Cortex of kidney (tissue), 1 donor: ENCODE data around the gene ERCC6L.
A peak's percentile ranks its signal among the peaks of the same experiment; 100 is the strongest.

Source experiments
- DNase-seq: peaks from one replicate; lab custom pipeline; 2025; lab: John Stamatoyannopoulos, UW

The ERCC6L gene

DNA sequence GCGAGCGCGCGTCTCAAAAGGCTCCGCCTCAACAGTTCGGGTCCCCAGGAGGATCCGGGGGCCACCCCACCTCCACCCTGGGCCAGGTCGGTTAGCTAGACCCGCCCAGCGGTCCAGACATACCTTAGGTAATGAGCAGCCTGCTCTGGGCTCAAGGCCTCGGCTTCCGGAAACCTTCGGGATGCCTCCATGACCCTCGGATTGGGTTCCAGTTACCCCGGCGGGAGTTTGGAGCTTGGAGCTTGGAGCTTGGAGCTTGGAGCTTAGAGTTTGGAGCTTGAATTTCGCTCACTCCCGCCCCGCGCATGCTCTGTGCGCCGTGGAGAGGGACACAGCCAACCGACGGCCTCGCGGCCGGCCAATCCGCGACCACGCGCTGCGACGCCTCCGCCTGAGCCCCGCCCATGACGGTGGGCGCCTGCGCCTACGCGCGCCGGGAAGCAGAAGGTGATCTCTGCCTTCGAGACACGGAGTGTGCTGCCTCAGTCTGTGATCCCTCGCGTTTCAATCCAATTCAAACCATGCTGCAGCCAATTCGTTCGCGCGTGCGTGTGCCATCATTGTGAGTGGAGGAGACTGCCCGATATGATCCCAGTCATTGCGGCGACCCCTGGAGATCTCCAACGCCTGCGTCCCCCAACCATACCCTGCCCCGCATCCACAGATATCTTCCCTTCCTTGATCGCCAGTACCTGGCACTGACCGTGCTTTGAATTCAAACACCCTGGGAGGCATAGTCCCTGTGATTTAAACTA lies at the start of gene ERCC6L:
TSS of gene ERCC6L (minus strand) at position 307 of the 755 bp plus-strand sequence. CDS start at position 191, 116 bp downstream.
- DNase-seq = peak; percentile 9

GRCh38 chrX:72282302-72282701 lies 43.5 kb upstream of the ERCC6L start:
- DNase-seq = no peak

DNA sequence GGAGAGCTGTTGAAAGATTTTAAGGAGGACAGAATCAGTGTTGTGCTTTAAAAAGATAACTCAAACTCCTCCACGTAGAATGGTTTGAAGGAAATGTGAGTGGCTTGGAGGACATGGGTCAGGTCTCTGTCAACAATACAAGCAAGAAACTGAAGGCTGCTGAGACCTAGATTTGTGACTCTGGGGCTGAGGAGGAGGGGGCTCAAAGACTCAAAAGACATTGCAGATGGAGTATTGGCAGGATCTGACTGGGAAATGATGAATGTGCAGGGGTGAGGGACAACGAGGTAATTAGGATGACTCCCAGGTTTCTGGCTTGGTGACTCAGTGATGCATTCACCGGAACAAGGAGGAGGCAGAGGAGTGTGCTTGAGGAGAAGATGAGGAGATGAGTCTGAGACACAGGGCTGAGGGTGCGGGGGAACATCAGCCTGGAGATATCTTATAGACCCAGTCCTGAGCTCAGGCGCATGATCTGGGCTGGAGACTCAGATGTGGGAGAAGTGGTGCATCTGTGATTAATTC lies 41.6 kb upstream of the ERCC6L start:
- no peak for DNase-seq

DNA sequence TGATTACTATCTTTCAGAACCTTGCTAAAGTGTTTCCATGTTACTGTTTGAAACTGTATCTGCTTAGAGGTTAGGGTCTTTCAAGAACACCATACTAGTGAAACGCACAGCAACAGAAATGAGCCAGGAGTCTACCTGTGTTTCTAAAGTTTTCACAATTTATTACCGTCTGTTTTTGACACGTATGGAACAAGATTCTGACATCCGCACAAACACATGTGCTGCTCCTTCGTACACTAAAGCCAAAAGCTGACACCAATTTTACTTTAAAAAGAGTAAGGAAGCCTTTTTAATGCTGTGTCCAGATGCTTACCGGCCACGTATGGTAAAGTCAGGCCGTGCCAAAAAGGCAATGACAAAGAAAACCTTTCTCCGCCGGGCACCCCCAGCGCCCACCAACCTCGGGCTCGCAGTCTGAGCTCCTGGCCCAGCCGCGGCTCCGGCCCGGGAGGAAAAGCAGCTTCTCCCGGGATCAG lies 37.7 kb upstream of the ERCC6L start:
- DNase-seq = no peak

DNA sequence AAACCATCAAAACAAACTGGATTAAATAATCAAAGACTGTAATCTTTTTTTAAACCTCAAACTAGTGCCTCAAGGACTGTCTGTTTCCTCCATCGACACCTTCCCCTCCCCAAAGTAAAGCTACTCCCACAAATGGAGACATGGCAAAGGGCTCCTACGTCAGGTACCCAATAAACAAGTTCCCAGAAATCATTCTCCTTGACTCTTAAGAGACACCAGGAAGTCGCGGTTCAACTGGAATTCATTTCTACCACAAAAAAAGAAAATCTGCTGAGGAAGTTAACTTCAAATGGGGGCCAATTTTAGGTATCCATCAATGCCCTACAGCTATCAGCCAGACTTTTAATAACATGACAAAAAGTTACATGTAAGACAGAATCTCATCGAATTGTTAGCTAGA lies 35.7 kb upstream of the ERCC6L start:
- no peak for DNase-seq

DNA sequence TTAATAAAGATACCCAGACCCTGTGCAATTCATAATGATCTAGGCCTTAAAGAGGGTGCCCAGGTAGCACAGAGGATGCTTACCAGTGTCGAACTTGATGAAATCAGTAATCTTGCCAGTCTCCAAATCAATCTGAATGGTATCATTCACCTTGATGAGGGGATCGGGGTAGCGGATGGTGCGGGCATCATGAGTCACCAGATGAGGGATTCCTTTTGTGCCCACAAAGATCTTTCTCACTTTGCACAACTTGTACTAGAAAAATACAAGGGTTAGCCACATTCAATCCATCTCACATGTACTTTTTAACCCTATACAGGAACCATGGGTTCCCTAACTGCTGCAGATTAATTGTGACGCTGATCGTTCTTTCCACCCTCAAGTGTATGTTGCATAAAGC lies 34.9 kb upstream of the ERCC6L start:
- no peak for DNase-seq

DNA sequence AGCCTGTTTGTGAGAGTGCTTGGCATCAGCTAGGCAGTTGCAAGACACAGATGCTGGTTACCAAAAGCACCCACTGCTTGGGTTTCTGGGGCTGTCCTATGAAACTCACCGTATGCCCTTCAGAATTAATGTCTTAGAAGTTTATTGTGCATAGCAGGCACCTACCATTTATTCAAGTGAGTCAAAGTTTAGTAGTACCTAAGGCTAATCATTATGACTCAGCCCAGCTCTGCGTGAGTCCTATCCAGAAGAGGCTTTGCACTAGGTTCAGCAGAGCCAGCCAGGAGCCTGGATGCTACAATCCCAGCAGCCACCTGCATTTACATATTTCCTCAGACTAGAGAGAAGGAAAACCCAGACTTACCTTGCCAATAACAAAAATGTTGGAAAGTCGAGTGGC lies 34.0 kb upstream of the ERCC6L start:
- no peak for DNase-seq

DNA sequence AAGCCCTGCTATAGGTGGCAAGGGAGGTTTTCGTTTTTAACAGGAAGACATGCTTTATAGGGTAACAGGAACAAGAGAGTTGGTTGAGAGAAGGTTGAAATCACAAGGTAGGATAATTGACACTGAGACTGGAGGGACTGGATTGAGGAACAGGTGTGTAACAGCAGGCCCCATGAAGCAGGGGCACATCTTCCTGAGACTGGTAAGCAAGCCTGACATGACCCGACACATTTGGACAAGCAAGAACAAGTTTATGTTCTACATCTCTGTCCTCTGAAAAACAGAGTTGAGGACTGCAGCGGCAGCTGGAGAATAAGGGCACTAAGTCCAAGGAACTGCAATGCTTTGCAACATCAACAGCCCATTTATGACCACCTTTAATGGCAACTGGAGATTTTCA lies 33.0 kb upstream of the ERCC6L start:
- no peak for DNase-seq

DNA sequence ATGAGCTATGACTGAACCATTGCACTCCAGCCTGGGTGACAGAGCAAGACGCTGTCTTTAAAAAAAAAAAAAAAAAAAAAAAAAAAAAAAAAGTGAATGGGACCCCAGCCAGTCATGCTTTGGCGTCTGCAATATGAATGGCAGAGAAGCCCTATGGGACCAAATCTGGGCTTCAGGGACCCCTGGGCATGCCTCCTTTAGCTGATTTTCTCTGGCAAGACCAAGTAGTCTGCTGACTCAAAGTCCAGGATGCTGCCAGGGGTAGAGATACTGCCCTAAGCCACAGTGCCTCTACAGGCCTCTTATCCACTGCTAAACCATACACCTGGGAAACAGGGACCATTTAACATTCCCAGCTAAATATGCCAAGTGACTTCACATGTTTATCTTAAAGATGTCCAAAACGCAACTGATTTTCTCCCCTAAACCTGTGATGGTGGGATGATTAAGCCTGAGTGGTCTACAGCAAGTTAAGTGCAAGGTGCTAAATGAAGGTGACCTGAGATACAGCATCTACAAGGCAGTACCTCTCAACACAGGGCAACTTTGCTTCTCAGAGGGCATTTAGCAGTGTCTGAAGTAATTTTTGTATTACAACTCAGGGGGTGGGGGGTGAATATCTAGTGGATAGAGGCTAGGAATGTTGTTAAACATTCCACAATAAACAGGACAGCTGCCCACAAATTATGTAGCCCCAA lies 32.4 kb upstream of the ERCC6L start:
- DNase-seq = no peak

GRCh38 chrX:72270316-72270866 lies 31.6 kb upstream of the ERCC6L start:
- no peak for DNase-seq

DNA sequence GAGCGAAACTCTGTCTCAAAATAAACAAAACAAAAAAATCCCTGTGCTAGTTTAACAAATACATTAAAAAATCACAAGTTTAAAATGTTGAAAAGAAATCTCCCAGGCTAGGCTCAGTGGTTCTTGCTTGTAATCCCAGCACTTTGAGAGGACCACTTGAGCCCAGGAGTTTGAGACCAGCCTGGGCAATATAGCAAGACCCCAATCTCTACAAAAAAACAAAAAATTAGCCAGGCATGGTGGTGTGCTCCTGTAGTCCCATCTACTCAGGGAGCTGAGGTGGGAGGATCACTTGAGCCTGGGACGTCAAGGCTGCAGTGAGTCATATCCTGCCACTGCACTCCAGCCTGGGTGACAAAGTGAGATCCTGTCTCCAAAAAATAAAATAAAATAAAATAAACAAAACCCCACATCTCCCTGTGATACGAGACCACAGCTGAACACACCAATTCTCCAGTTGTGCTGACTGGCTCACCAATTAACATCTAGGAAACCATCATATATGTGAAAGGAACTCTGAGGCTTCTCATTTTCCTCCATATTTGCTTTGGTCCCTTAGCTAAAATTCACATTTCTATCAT lies 30.9 kb upstream of the ERCC6L start:
- no peak for DNase-seq

DNA sequence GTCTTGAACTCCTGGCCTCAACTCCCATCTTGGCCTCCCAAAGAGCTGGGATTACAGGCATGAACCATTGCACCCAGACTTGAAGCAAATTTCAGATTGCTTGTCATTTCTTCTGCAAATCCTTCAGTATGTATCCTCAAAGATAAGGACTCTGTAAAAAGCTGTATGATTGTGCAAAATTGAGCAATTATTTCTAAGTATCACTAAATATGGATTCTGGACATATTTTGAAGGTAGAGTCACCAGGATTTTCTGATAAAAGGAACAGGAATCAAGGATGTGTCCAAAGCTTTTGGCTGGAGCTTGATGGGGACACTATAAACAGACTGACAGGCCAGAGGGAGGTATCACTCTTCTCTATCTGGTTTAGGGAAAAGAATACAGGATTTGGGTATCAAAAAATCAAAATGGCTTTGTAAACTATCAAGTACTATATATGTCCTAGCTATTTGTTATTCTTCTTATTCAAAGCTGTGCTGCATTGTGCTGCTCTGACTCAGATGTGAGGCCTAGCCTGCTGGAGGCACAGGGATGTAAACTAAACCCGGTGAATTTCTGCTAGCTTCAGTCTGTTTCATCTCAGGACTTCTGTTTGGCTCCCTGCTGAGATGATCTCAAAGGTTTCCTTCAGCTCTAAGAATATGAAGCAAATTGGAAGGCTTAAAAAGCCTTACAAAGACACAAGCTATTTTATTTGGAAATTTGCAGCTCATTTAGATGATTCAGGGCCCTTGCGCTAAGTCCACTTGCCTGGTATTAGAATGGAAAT lies 30.0 kb upstream of the ERCC6L start:
- no peak for DNase-seq

GRCh38 chrX:72265263-72265662 lies 26.4 kb upstream of the ERCC6L start:
- no peak for DNase-seq

DNA sequence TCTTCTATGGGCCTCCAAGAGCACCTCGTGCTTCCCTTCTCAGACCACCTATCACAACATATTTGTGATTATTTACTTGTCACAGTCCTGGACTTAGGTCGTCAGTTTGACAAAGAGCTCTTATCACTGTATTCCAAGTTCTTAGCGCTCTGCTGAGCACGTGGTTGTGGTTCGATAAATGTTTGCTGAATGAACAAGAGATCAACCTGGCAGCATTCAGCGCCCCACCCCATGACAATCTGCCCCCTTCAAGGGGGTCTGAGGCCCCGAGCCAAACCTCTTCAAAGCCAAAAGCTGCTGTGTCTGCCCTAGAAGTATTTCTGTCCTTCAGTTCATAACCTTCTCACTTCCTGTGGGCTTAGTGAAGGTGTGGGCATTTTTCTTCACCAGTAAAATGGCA lies 23.2 kb upstream of the ERCC6L start:
- no peak for DNase-seq

GRCh38 chrX:72260448-72260847 lies 21.6 kb upstream of the ERCC6L start:
- no peak for DNase-seq

DNA sequence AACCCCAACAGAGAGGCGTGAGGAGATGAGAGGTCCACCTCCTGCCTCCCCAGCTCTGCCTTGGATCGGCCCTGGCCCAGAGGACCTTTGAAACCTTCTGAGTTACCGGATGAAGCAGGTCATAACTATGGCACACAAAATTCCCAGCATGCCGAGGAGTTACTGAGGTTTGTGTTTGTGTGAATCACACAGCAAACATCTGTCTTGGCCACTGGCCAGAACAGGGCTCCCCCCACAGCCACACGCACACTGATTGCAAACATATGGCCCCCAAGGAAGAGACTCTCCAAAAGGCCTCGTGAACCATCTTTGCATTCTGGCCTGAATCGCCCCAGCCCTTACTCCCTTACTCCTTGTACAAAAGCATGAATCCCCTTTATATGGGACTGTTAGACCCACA lies 19.3 kb upstream of the ERCC6L start:
- no peak for DNase-seq

DNA sequence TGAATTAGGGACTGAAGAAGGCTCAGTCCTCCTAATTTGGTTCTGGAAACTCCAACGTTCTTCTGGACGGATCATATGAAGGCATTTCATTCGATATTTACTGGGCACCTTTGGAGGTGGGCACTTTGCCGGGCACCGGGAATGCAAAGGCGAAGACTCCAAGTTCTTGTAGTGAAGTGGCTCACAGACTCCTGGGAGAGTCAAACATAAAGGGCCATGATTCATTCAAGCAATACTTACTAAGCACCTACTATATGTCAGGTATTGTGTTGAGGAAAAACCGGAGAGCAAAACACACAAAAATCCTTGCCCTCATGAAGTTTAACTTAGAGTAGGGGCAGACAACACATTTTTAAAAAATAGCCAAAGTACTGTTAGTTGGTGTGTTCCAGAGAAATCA lies 17.0 kb upstream of the ERCC6L start:
- DNase-seq = no peak

GRCh38 chrX:72255445-72255844 lies 16.6 kb upstream of the ERCC6L start:
- DNase-seq = no peak

DNA sequence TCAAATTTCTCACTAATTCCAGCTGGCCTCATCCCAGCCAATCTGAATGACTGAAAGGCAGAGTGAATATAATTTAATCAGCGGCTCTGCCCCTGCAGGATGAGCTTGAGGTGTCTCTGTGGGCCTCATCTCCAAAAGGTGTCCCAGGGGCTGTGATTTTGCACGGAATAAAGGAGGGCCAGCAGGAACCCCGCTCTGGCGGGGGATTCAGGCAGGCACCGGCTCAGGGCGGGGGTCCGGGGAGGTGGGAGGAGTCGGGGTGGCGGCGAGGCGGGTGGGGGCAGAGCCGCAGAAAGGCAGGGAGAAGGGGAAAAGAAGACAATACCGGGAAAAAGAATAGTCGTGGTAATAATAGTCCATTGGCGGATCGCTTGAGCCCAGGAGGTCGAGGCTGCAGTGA lies 16.0 kb upstream of the ERCC6L start:
- DNase-seq = no peak

GRCh38 chrX:72253686-72254085 lies 14.9 kb upstream of the ERCC6L start:
- no peak for DNase-seq

GRCh38 chrX:72247206-72247942 lies 8.5 kb upstream of the ERCC6L start:
- DNase-seq = no peak
